ENCODE measurements around the gene CADPS2. TPM values are rescaled to one million over a fixed set of nuclear protein-coding genes. Genes with fewer than 3 reads are reported as not detected.

Gene CADPS2
- total and polyA plus RNA-seq, 8 donors: 7.0 to 57.8 (median 29.7) TPM

- no peak for TF ChIP-seq POLR2AphosphoS5 (IDR thresholded peaks at IDR 0.05)
- no peak for TF ChIP-seq POLR2A (IDR thresholded peaks at IDR 0.05)
- no peak for TF ChIP-seq EP300 (IDR thresholded peaks at IDR 0.05)
- no peak for TF ChIP-seq CTCF (IDR thresholded peaks at IDR 0.05)
- no peaks in the 10 kb centered on the region for H3K27me3 ChIP-seq
- intact Hi-C loops (cut with DNase I; ENCODE audit: low total_unique reads): no loop called here
These were observed 452.5 kb downstream of the CADPS2 start for GRCh38 chr7:122433765-122434164.

GRCh38 chr7:122430710-122431109 is 455.6 kb downstream of the CADPS2 start:
- 53 to 80% (median 67%) methylated on average over 1 of the region's 1 CpG for WGBS, 5 donors
- H3K9me3 ChIP-seq: no peaks in the 10 kb centered on the region
- peak in 1 of 2 donors; percentile 2 for DNase-seq
- no peak overlapping the region for H3K4me3 ChIP-seq
- H3K36me3 ChIP-seq: peaks cover 0 to 4% (median 0%) of the 10 kb centered on the region in 4 donors
- H3K27me3 ChIP-seq: no peaks in the 10 kb centered on the region
- intact Hi-C loops (cut with DNase I; ENCODE audit: low total_unique reads): no loop called here
- H3K27ac ChIP-seq: no peak overlapping the region
- H3K4me1 ChIP-seq: no peaks in the 10 kb centered on the region
- TF ChIP-seq POLR2AphosphoS5 (IDR thresholded peaks at IDR 0.05) (no peak), POLR2A (IDR thresholded peaks at IDR 0.05) (no peak), EP300 (IDR thresholded peaks at IDR 0.05) (no peak), CTCF (IDR thresholded peaks at IDR 0.05) (no peak)

More at GRCh38 chr7:122433765-122434164, 452.5 kb downstream of the CADPS2 start:
- DNase-seq: no peak
- 61 to 81% (median 74%) methylated on average over 2 of the region's 2 CpGs for WGBS, 5 donors
- Histone ChIP-seq H3K4me1 (no peaks in the 10 kb centered on the region), H3K27ac (no peak overlapping the region), H3K9me3 (no peaks in the 10 kb centered on the region), H3K36me3 (peaks cover 0 to 4% (median 0%) of the 10 kb centered on the region in 4 donors), H3K4me3 (no peak overlapping the region)

GRCh38 chr7:122429926-122430325 is 456.3 kb downstream of the CADPS2 start:
- Histone ChIP-seq H3K36me3 (peaks cover 0 to 4% (median 0%) of the 10 kb centered on the region in 4 donors), H3K4me1 (no peaks in the 10 kb centered on the region), H3K27me3 (no peaks in the 10 kb centered on the region), H3K9me3 (no peaks in the 10 kb centered on the region), H3K4me3 (no peak overlapping the region), H3K27ac (no peak overlapping the region)
- no peak for TF ChIP-seq EP300 (IDR thresholded peaks at IDR 0.05)
- TF ChIP-seq CTCF (IDR thresholded peaks at IDR 0.05): no peak
- no peak for TF ChIP-seq POLR2A (IDR thresholded peaks at IDR 0.05)
- no peak for TF ChIP-seq POLR2AphosphoS5 (IDR thresholded peaks at IDR 0.05)
- DNase-seq: no peak
- 65 to 90% (median 84%) methylated on average over 2 of the region's 2 CpGs for WGBS, 5 donors
- intact Hi-C loops (cut with DNase I; ENCODE audit: low total_unique reads): no loop called here

- Histone ChIP-seq H3K27me3 (no peaks in the 10 kb centered on the region), H3K36me3 (no peaks in the 10 kb centered on the region), H3K4me1 (no peaks in the 10 kb centered on the region), H3K4me3 (no peak overlapping the region), H3K9me3 (no peaks in the 10 kb centered on the region), H3K27ac (no peak overlapping the region)
- DNase-seq: no peak
- no peak for TF ChIP-seq POLR2AphosphoS5 (IDR thresholded peaks at IDR 0.05)
- no peak for TF ChIP-seq POLR2A (IDR thresholded peaks at IDR 0.05)
- no peak for TF ChIP-seq CTCF (IDR thresholded peaks at IDR 0.05)
- no peak for TF ChIP-seq EP300 (IDR thresholded peaks at IDR 0.05)
- 60 to 94% (median 87%) methylated on average over 1 of the region's 1 CpG for WGBS, 5 donors
- intact Hi-C loops (cut with DNase I; ENCODE audit: low total_unique reads): no loop called here
These were observed 460.5 kb downstream of the CADPS2 start for GRCh38 chr7:122425731-122426130.
